GM12878 (cell line): Measurements from ENCODE around the gene GABPA. TPM values are rescaled to one million over a fixed set of nuclear protein-coding genes. Genes with fewer than 3 reads are reported as not detected.

ENCODE experiments used
- ATAC-seq: fragments of 200-7000 bp; cut with Tn5 transposase; 3 replicates; pipeline ENCODE4 v1.9.1; 2020; ENCODE audit warnings: mild to moderate bottlenecking, moderate library complexity
- BruUV-seq: library from RNA; stranded (reverse); fragments of 400-500 nt; replicated peaks from 2 replicates; lab custom pipeline; 2021; lab: Mats Ljungman, UMichigan
- CTCF ChIA-PET: fragments of 300-600 bp; sonication (Branson Sonifier 250); formaldehyde crosslinking; extraction: SDS; loops from one replicate; lab custom pipeline; 2021; ENCODE audit warnings: inconsistent platforms; lab: Yijun Ruan, JAX
- POLR2A ChIA-PET: fragments of 350-600 bp; formaldehyde crosslinking; extraction: SDS; loops from one replicate; lab custom pipeline; 2021; ENCODE audit warnings: inconsistent platforms; lab: Charles Lee
- RAD21 ChIA-PET: fragments of 300-600 bp; sonication (Branson Sonifier 250); formaldehyde crosslinking; loops from one replicate; lab custom pipeline; 2023; ENCODE audit warnings: antibody characterized with exemption; ENCODE audit not compliant: unreplicated experiment; lab: Charles Lee
- SMC1A ChIA-PET: fragments of 300-600 bp; sonication (Branson Sonifier 250); formaldehyde crosslinking; loops from one replicate; lab custom pipeline; 2023; ENCODE audit not compliant: unreplicated experiment, uncharacterized antibody; lab: Charles Lee
- DNase-seq: peaks from one replicate; pipeline ENCODE4 v3.0.0-alpha.2; 2011; ENCODE audit warnings: low read depth, low spot score
- FAIRE-seq: peaks from 3 replicates; lab custom pipeline; 2011; peaks lifted over from hg19 to GRCh38; lab: Jason Lieb, UNC
- H2AFZ ChIP-seq: 2 replicates; pipeline ENCODE4 v1.6.0; 2011; ENCODE audit warnings: low read depth, low read length, control low read depth; ENCODE audit not compliant: control insufficient read depth
- H3K27ac ChIP-seq: 2 replicates; pipeline ENCODE4 v1.5.1; 2011; ENCODE audit warnings: control low read depth; ENCODE audit not compliant: control insufficient read depth, insufficient read depth
- H3K27me3 ChIP-seq, 2 experiments: replicated peaks in 1 of 2; 2 replicates each; pipeline versions ENCODE4 v1.6.0 to v1.6.1; 2011; ENCODE audit warnings: low read length in 1 of 2; ENCODE audit not compliant: control insufficient read depth in 2 of 2, insufficient read depth in 2 of 2
- H3K36me3 ChIP-seq, 2 experiments: 2 replicates each; pipeline ENCODE4 v1.5.1; 2011; ENCODE audit warnings: low read length in 1 of 2; ENCODE audit not compliant: control insufficient read depth in 2 of 2, insufficient read depth in 2 of 2
- H3K4me1 ChIP-seq: 2 replicates; pipeline ENCODE4 v1.6.1; 2011; ENCODE audit warnings: mild to moderate bottlenecking, low read length, moderate library complexity, mixed read lengths; ENCODE audit not compliant: control insufficient read depth, insufficient read depth
- H3K4me2 ChIP-seq: 2 replicates; pipeline ENCODE4 v1.6.0; 2011; ENCODE audit warnings: control low read depth; ENCODE audit not compliant: control insufficient read depth, insufficient read depth
- H3K4me3 ChIP-seq: fragments of 200-600 bp; sonication (generic); 2 replicates; pipeline ENCODE4 v1.5.1; 2016
- H3K79me2 ChIP-seq: 2 replicates; pipeline ENCODE4 v1.6.0; 2011; ENCODE audit warnings: low read length; ENCODE audit not compliant: control insufficient read depth, insufficient read depth
- H3K9ac ChIP-seq: 2 replicates; pipeline ENCODE4 v1.8.0; 2011; ENCODE audit warnings: low read length, control low read depth, mixed read lengths; ENCODE audit not compliant: control insufficient read depth, insufficient read depth
- H3K9me3 ChIP-seq: replicated peaks from 3 replicates; pipeline ENCODE4 v1.5.1; 2011; ENCODE audit warnings: mild to moderate bottlenecking, low read length; ENCODE audit not compliant: control insufficient read depth, insufficient read depth
- H4K20me1 ChIP-seq: 2 replicates; pipeline ENCODE4 v1.6.0; 2011; ENCODE audit not compliant: control insufficient read depth, insufficient read depth
- CREB1 ChIP-seq: IDR thresholded peaks from 2 replicates; pipeline ENCODE4 v1.6.1; 2012; ENCODE audit warnings: low read depth, mild to moderate bottlenecking, inconsistent platforms
- E2F8 ChIP-seq: fragments of 450-650 bp; IDR thresholded peaks from 2 replicates; pipeline ENCODE4 v1.6.1; 2018; ENCODE audit warnings: mild to moderate bottlenecking, low read depth, moderate library complexity; ENCODE audit not compliant: partially characterized antibody
- GABPA ChIP-seq: IDR thresholded peaks from 2 replicates; pipeline ENCODE4 v1.6.1; 2014; ENCODE audit warnings: antibody characterized with exemption, low read depth, mild to moderate bottlenecking, inconsistent platforms
- HDGF ChIP-seq: fragments of 450-650 bp; IDR thresholded peaks from 2 replicates; pipeline ENCODE4 v1.6.1; 2016; ENCODE audit warnings: antibody characterized with exemption
- JUNB ChIP-seq: IDR thresholded peaks from 2 replicates; pipeline ENCODE4 v1.6.1; 2016; ENCODE audit warnings: antibody characterized with exemption, mild to moderate bottlenecking
- LARP7 ChIP-seq: fragments of 450-650 bp; IDR thresholded peaks from 2 replicates; pipeline ENCODE4 v1.6.1; 2017; ENCODE audit warnings: mild to moderate bottlenecking
- MTA2 ChIP-seq: fragments of 450-650 bp; IDR thresholded peaks from 2 replicates; pipeline ENCODE4 v1.6.1; 2016; ENCODE audit warnings: low read depth, mild to moderate bottlenecking, moderate library complexity
- NBN ChIP-seq: fragments of 450-650 bp; IDR thresholded peaks from 2 replicates; pipeline ENCODE4 v1.6.1; 2016
- POLR2A ChIP-seq: IDR thresholded peaks from 2 replicates; pipeline ENCODE4 v1.6.1; 2011; ENCODE audit warnings: low read depth, mild to moderate bottlenecking, low read length
- RUNX3 ChIP-seq: IDR thresholded peaks from 2 replicates; pipeline ENCODE4 v1.6.1; 2012; ENCODE audit warnings: low read length, inconsistent platforms
- SUPT20H ChIP-seq: IDR thresholded peaks from 2 replicates; pipeline ENCODE4 v1.6.1; 2011; ENCODE audit warnings: low read depth, mild to moderate bottlenecking, low read length, moderate library complexity, borderline replicate concordance; ENCODE audit not compliant: control insufficient read depth
- YY1 ChIP-seq: IDR thresholded peaks from 2 replicates; pipeline ENCODE4 v1.6.1; 2011; ENCODE audit warnings: low read depth, mild to moderate bottlenecking, low read length
- WGBS: methylation state at CpG from one replicate; pipeline ENCODE4 v1.1.6; 2016; ENCODE audit warnings: low lambda C conversion rate; ENCODE audit not compliant: insufficient replicate concordance, insufficient coverage; ENCODE audit errors: missing lambda C conversion rate; 5-methylcytosine and 5-hydroxymethylcytosine counted together
- in situ Hi-C: fragments of 300-500 bp; cut with MboI; formaldehyde crosslinking; loops from 9 replicates; pipeline ENCODE4 v1.14.3; 2018; ENCODE audit warnings: mixed read lengths
- intact Hi-C: fragments of 100-400 bp; cut with micrococcal nuclease; formaldehyde crosslinking; loops from one replicate; pipeline ENCODE4 v1.14.2; 2022; ENCODE audit not compliant: unreplicated experiment
- polyA plus RNA-seq, 11 experiments: library from polyadenylated mRNA; depleted of rRNA in 4 of 11; unstranded in 6 of 11; stranded (reverse) in 5 of 11; fragments of >200 nt; fragmentation: Nextera tagmentation in 4 of 11; fragmentation: Illumina TruSeq in 1 of 11; extraction: Ambion mirVana in 4 of 11; extraction: Trizol in 1 of 11; gene quantifications; 1 replicate in 1 of 11; 2 replicates in 10 of 11; pipeline versions ENCODE4 v1.2.1 to v1.2.3, GENCODE V29; 2011 to 2016; ENCODE audit warnings: inconsistent platforms in 2 of 11, missing spikeins in 2 of 11, low read depth in 1 of 11
- total RNA-seq, 4 experiments: library from RNA; depleted of rRNA in 3 of 4; stranded (reverse); fragments of >200 nt in 3 of 4; fragmentation: Illumina TruSeq in 1 of 4; extraction: Trizol in 1 of 4; gene quantifications; 2 replicates each; pipeline versions ENCODE4 v1.2.1 to v1.2.3, GENCODE V29; 2013 to 2021

The GABPA gene
- total and polyA plus RNA-seq, 10 of the 15 experiments (the other 5 are each of a cell fraction or from before 2014, with no cell fraction given), result 7.6 to 25.6 (median 22.9) TPM

DNA sequence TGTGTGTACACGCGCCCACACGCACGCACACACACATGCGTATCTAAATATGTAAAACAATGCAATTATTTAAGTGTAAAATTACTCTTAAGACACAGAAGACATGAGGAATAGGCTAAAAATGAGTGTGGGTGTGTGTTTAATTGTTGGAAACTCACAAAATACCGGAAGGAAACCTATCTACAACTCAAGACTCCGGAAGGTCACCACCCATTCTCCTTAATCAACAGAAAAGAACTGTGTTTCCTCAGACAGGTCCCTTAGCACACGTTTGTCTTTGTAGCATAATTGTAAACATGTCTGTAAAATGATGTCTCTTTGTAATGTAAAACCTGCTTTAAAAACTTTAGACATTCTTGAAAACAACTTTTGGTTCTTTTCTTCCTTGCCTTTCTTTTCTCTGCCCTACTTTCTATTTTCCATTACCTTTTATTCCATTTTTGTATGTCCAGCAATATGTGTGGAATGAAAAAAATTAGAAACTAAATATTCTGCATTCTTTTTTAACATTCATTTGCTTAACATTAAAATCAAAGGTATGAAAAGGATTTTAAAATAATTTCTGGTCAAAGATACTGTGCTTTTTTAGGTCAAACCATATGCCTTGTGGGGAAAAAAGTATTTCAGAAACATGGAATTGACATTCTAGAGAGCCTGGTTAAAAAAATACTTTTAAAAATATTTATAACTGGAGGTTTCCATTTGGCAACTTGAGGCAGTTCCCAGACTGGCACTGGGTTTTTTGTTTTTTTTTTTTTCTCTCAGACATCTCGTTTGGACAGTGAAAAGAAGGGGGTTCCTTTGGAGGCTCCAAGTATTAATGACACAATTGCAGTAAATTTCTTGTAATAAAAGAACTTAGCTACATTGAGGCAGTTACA, 46.3 kb upstream of the GABPA start (continued):
- TF ChIP-seq MTA2 (no peak), NBN (no peak), LARP7 (no peak), GABPA (no peak), HDGF (no peak), POLR2A (no peak), JUNB (no peak), RUNX3 (no peak), YY1 (no peak)

DNA sequence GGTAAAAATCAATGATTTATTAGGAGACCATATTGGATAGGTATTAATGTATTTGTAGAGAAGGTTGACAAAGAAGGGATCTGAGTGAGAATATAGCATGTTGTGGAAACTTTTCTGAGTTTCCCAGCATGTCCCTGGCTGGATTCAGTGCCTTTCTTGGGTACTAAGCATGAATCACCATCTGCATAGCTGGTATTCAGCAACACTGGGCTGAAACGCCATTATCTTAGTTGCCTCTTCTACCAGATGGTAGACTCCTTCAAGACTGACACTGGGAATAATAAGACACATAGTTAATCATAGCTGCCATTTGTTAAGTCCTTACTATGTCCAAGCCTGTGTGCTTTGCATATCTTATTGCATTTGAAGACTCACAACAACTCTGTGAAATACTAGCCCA, 45.5 kb upstream of the GABPA start:
- Histone ChIP-seq H3K4me1 (no peaks in the 10 kb centered on the region), H4K20me1 (no peaks in the 10 kb centered on the region), H3K79me2 (no peaks in the 10 kb centered on the region), H3K9ac (no peak overlapping the region), H3K4me3 (no peak overlapping the region), H3K9me3 (no peaks in the 10 kb centered on the region), H3K4me2 (no peak overlapping the region), H3K27ac (no peak overlapping the region), H2AFZ (no peak overlapping the region), H3K27me3 (no peaks in the 10 kb centered on the region), H3K36me3 (no peaks in the 10 kb centered on the region)
- ChIA-PET RAD21 (no interaction called here), POLR2A (interaction anchor here (0.5 kb wide), 1 partner anchor 165 kb away, joined by 3 read pairs; no protein-coding TSS in a partner anchor), CTCF (no interaction called here), SMC1A (interaction anchor here (0.6 kb wide), 1 partner anchor 201 kb away, joined by 3 read pairs; no protein-coding TSS in a partner anchor)
- FAIRE-seq, result no peak
- TF ChIP-seq SUPT20H (no peak), E2F8 (no peak), CREB1 (no peak)
- BruUV-seq, result no TSS peak
- no peak for ATAC-seq
- 43% methylated on average over 1 of the region's 1 CpG for WGBS
- no peak for DNase-seq
- intact Hi-C loops (no loop called here), in situ Hi-C loops (no loop called here)
